Activated effector memory CD4-positive, alpha-beta T cell treated with anti-CD3 and anti-CD28 coated beads, Interleukin-2, amount 50 U/mL, for 16 hours (primary cell): ENCODE measurements around the gene MAGI3.

Source experiments
- DNase-seq: peaks from one replicate; pipeline ENCODE4 v3.0.0-alpha.2; 2020

MAGI3 gene

DNA sequence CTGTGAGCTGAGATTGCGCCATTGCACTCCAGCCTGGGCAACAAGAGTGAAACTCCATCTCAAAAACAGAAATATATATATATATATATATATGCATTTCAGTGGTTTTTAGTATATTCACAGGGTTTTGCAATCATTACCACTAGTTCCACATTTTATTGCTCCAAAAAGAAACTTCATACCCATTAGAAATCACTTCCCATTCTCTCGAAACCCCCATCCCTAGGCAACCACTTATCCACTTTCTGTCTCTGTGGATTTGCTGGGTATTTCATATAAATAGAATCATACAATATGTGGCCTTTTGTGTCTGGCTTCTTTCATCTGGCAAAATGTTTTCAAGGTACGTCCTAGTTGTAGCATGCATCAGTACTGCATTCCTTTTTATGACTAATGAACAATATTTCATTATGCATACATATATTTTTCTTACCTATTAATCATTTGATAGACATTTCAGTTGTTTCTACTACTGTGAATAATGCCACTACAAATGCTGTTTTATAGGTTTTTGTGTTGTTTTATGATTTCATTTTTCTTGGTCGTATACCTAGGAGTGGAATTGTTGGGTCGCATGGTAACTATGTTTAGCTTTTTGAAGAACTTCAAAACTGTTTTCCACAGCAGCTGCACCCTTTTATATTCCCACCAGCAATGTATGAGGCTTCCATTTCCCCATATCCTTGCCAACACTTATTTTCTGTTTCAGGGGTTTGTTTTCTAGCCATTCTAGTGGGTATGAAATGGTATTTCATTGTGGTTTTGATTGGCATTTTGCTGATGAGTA is 273.0 kb downstream of the MAGI3 start:
- no peak for DNase-seq

DNA sequence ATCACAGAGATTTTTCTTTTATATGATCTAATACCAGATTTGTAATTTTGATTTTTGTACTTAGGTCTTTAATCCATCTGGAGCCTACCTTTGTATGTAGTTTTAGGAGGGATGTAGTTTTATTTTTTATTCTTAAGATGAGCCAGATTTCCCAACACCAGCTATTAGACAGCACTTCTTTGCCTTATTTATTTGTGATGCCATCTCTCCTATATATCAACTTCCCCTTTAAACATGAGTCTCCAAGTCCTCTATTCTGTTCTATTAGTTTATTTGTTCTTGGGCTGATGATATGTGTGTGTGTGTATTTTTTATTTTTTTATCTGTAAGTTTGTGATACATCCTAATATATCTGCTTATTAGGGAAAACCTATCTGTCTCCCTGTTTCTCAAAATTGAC is 274.8 kb downstream of the MAGI3 start:
- DNase-seq = no peak

- DNase-seq = no peak
Observed at GRCh38 chr1:113666126-113666525, 275.8 kb downstream of the MAGI3 start.

- DNase-seq = no peak
Observed at GRCh38 chr1:113669988-113670387, 279.7 kb downstream of the MAGI3 start.

GRCh38 chr1:113670650-113671049 is 280.3 kb downstream of the MAGI3 start:
- no peak for DNase-seq

GRCh38 chr1:113672491-113672890 is 282.2 kb downstream of the MAGI3 start:
- no peak for DNase-seq

- DNase-seq = no peak
Observed at GRCh38 chr1:113674591-113674990, 284.3 kb downstream of the MAGI3 start.

DNA sequence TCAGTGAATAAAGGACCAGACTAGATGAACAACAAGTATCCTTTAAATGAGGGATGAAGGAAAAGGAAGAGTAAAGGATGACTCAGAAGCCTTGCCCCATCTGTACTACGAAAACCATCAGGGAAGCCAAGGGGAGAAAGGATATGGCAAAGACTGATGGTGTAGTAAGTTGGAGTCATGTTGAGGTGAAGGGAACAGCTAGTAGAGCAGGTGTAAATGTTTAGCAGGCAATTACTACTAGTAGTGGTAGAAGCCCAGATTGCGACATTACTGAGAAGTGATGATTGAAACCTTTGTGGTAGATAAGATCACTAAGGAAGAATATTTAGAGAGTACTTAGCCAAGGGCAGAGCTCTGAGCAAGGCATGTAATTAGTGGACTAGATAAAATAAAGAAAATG is 285.0 kb downstream of the MAGI3 start:
- no peak for DNase-seq

DNA sequence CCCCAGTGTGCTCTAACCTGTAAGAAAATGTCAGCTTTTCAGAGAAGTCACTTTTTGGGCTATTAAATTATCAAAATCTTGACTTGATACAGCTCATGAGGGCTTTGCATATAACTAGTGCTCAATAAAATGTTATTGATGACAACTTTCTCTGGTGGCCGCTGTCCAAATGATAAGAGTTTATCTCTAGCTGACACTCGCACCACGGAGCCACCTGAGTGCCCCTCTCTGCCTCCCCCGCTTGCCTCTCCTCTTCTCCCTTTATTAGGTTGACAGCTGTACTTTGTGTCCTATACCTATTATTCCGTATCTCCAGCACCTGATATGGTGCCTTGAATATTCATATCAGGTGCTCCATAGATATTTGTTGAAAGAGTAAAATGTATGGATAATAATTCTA is 286.2 kb downstream of the MAGI3 start:
- DNase-seq = no peak

DNA sequence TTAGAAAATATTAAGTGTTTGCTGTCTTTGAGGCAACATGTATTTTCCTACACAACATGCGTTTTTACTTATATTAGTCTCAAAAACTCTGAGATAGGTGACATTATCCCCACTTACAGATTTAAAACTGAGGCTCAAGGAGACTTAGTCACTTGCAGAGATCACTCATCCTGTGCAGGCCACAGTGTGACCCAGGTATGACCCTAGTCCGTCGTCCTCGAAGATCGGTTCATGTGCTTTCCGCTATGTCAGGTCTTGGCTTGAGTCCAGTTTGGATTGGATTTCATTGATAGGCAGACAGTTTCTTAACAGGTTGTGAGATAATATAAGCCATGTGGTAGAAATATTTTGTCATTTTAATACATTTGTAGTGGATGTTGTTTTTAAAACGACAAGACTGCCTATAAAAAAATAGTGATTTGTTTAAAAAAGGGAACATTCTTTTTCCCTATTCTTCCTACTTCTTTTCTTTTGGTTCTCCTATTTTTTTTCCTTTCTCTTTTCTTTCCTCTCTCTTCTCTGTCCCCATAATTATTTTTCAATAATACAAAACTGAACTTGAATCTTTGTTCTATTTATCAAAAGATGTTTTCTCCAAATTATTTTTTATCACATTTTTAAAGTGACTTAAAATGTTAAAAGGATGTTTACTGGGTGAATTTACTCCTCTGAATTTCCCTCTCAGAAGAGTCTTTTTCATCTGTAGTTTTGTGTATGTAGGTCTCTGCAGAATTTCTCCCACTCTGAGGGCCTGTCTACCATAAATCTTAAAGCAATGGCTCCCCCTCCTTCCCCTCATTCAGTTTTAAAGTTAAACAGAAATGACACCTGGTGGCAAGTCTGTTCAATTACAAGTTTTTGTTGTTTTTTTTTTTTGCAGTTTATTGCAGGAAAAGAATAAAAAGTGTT is 287.2 kb downstream of the MAGI3 start:
- DNase-seq = no peak

DNA sequence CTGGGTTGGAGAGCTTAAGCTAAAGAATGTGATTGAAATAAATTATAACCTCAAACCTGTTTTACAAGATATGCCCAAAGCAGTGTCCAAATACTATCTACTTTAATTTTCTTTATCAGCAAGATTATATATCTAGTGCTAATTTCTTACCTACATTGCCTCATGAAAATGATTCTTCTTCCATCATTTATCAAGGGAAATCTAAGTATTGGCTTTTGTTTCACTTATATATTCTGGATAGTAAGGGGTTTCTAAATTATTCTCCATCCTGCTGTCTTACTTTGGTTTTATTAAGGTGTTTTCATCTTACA is 287.8 kb downstream of the MAGI3 start:
- DNase-seq = no peak

DNA sequence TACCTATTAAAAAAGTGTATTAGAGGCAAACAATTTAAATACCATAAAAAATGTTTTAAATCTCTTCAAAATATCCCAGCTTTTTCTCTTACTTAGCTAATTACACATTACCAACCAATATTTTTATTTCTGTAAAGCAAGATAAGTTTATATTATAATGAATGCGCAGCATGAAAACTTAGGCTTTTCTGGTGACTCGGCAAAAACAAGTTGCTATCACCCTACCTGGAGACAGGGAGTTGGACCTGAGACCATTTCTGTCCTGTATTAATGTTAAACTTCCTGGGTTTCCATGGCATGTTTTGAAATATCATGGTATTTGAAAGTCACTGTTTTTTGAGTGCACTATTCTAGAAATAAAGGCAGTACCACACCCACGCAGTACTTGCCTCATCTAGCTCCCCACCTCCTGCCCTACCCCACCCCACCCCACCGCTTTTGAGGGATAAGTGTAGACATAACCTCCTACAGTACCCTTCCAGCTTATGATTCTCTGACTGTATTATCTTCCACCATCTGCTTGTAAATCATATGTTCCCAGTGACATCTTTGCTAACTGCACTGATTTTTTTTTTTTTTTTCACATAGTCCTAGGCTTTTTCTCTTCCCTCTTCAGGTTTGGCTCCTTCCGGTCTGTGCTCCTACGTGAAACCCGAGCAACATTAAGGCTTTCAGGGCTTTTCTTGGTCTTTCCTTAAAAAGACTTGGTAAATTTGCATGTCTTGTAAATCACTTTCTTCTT is 291.5 kb downstream of the MAGI3 start:
- no peak for DNase-seq

- DNase-seq = no peak
Observed at GRCh38 chr1:113683384-113684152, 293.3 kb downstream of the MAGI3 start.

- DNase-seq = no peak
Observed at GRCh38 chr1:113684153-113684541, 293.8 kb downstream of the MAGI3 start.

GRCh38 chr1:113686891-113687618 is 296.7 kb downstream of the MAGI3 start:
- DNase-seq = no peak

- no peak for DNase-seq
Observed at GRCh38 chr1:113691184-113691583, 300.9 kb downstream of the MAGI3 start.

DNA sequence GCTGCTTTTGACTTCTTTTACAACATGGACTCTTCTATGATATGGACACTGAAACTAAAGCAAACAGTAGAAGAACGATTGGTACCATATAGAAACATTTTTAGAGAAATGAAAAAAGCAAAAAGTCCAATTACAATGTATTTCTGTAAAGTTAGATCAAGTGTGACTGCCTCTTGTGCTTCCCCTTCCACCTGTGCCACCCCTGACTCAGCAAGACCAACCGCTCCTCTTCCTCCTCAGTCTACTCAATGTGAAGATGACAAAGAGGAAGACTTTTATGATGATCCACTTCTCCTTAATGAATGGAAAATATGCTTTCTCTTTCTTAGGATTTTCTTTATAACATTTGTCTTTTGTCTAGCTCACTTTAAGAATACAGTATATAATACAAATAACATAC is 302.0 kb downstream of the MAGI3 start:
- no peak for DNase-seq

DNA sequence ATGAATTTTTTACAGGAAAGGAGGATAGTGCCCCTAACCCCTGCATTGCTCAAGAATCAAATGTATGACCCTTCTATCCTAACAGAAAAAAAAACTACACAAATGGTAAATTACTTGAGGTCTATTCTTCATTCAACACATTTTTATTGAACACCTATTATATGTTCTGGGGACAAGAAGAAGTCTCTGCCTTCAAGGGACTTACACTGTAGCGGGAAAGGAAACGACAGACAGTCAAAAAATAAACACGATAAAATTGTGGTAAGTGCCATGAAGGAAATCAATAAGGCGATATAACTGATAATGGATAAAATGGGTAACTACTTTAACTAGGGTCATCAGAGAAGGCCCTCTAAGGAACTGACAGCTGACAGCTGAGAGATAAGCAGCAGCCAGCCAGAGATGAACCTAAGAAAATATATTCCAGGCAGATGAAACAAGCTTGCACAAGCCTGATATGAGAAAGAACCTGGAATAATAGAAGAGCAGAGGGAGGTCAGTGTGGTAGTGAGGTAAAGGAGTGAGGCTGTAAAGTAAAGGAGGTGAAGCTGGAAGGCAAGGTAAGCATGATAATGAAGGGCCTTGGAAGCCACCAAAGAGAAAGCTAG is 302.6 kb downstream of the MAGI3 start:
- DNase-seq = no peak

GRCh38 chr1:113694910-113695309 is 304.6 kb downstream of the MAGI3 start:
- DNase-seq = no peak

DNA sequence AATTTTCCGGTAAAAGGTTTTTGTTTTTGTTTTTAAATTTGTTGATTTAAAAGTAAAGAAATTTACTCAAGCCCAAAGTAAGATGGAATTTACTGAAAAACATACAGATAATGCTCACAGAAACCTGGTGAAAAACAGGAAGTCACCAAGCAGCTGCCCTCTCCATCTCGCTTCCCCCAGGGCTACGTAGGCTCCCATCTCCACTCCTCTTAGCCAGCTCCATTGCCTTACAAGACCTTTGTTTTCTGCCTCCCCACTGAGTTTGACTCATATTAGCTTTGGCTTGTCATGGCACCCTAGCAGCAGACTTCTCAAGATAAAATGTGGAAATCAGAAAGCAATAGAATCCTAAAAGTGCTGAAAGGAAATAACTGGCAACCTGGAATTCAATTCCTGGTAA is 311.1 kb downstream of the MAGI3 start:
- DNase-seq = no peak

- no peak for DNase-seq
Observed at GRCh38 chr1:113714606-113715269, 324.4 kb downstream of the MAGI3 start.
